Panc1 (cell line): Measurements from ENCODE around the gene DNAJA3. TPM values are rescaled to one million over a fixed set of nuclear protein-coding genes. Genes with fewer than 3 reads are reported as not detected.

Experiments used
- ATAC-seq: fragments of 200-7000 bp; cut with Tn5 transposase; 2 replicates; pipeline ENCODE4 v1.9.1; 2020; ENCODE audit warnings: mild to moderate bottlenecking, moderate library complexity
- BruUV-seq: library from RNA; stranded (reverse); fragments of 400-500 nt; replicated peaks from 2 replicates; lab custom pipeline; 2021; lab: Mats Ljungman, UMichigan
- CTCF ChIA-PET: fragments of 300-600 bp; sonication (Branson Sonifier 250); formaldehyde crosslinking; loops from one replicate; lab custom pipeline; 2022; ENCODE audit warnings: antibody characterized with exemption; lab: Charles Lee
- POLR2A ChIA-PET: fragments of 300-600 bp; sonication (Branson Sonifier 250); formaldehyde crosslinking; loops from one replicate; lab custom pipeline; 2022; ENCODE audit warnings: antibody characterized with exemption; lab: Charles Lee
- DNase-seq: peaks from one replicate; pipeline ENCODE4 v3.0.0-alpha.2; 2010; ENCODE audit warnings: low read depth, low spot score
- H3K27ac ChIP-seq: 2 replicates; pipeline ENCODE4 v1.5.1; 2011; ENCODE audit warnings: mild to moderate bottlenecking, low read length, inconsistent platforms
- H3K27me3 ChIP-seq: fragments of 200-500 bp; sonication (Bioruptor generic); 2 replicates; pipeline ENCODE4 v1.6.0; 2014; ENCODE audit warnings: low read length, inconsistent platforms; ENCODE audit not compliant: control insufficient read depth, insufficient read depth
- H3K36me3 ChIP-seq: fragments of 200-500 bp; sonication (Bioruptor generic); 2 replicates; pipeline ENCODE4 v1.5.1; 2014; ENCODE audit warnings: inconsistent platforms, mild to moderate bottlenecking, low read length, moderate library complexity; ENCODE audit not compliant: control insufficient read depth, insufficient read depth
- H3K4me1 ChIP-seq: 2 replicates; pipeline ENCODE4 v1.5.1; 2011; ENCODE audit warnings: inconsistent platforms, mild to moderate bottlenecking, low read length, moderate library complexity; ENCODE audit not compliant: control insufficient read depth, insufficient read depth
- H3K4me3 ChIP-seq, 2 experiments: 2 replicates each; pipeline ENCODE4 v1.5.1; 2011 to 2012; ENCODE audit warnings: low read depth in 2 of 2, low read length in 2 of 2, mild to moderate bottlenecking in 2 of 2, inconsistent platforms in 1 of 2, moderate library complexity in 1 of 2
- H3K9me3 ChIP-seq: fragments of 200-500 bp; sonication (Bioruptor generic); 2 replicates; pipeline ENCODE4 v1.5.1; 2014; ENCODE audit warnings: low read depth, mild to moderate bottlenecking, inconsistent platforms, low read length, moderate library complexity; ENCODE audit not compliant: control insufficient read depth, insufficient read depth
- POLR2AphosphoS5 ChIP-seq: IDR thresholded peaks from 2 replicates; pipeline ENCODE4 v1.6.1; 2012; ENCODE audit warnings: mild to moderate bottlenecking, low read depth, low read length, moderate library complexity
- SIN3A ChIP-seq: IDR thresholded peaks from 2 replicates; pipeline ENCODE4 v1.6.1; 2012; ENCODE audit warnings: low read depth, mild to moderate bottlenecking, low read length, moderate library complexity, borderline replicate concordance; ENCODE audit not compliant: insufficient read depth
- TCF7L2 ChIP-seq: IDR thresholded peaks from 2 replicates; pipeline ENCODE4 v1.6.1; 2011; ENCODE audit warnings: mild to moderate bottlenecking, low read depth, low read length, inconsistent platforms
- in situ Hi-C: cut with HindIII; loops from 2 replicates; pipeline ENCODE4 v1.10.0; 2016; ENCODE audit warnings: low sequenced_read_pairs, low pct_unique_long_range_greater_than_20kb
- intact Hi-C: fragments of 100-400 bp; cut with micrococcal nuclease; formaldehyde crosslinking; loops from one replicate; pipeline ENCODE4 v1.10.0; 2022; ENCODE audit not compliant: unreplicated experiment
- total RNA-seq: library from RNA; stranded (reverse); gene quantifications from one replicate; pipeline ENCODE4 v1.2.1, GENCODE V29; 2021; ENCODE audit not compliant: unreplicated experiment
- TF ChIP-seq, protein P1 (sequence below): fragments of 450-650 bp; IDR thresholded peaks from 2 replicates; pipeline ENCODE4 v1.5.1; 2017; ENCODE audit warnings: mild to moderate bottlenecking
- TF ChIP-seq, protein P2 (sequence below), 2 experiments: IDR thresholded peaks; 2 replicates each; pipeline ENCODE4 v1.6.1; 2011 to 2012; ENCODE audit warnings: low read depth in 2 of 2, control low read depth in 1 of 2, low read length in 1 of 2, mild to moderate bottlenecking in 1 of 2, moderate library complexity in 1 of 2; ENCODE audit not compliant: insufficient read depth in 1 of 2

The DNAJA3 gene
- total RNA-seq, 1 experiment from 2014 or later: 68.7 TPM

DNA sequence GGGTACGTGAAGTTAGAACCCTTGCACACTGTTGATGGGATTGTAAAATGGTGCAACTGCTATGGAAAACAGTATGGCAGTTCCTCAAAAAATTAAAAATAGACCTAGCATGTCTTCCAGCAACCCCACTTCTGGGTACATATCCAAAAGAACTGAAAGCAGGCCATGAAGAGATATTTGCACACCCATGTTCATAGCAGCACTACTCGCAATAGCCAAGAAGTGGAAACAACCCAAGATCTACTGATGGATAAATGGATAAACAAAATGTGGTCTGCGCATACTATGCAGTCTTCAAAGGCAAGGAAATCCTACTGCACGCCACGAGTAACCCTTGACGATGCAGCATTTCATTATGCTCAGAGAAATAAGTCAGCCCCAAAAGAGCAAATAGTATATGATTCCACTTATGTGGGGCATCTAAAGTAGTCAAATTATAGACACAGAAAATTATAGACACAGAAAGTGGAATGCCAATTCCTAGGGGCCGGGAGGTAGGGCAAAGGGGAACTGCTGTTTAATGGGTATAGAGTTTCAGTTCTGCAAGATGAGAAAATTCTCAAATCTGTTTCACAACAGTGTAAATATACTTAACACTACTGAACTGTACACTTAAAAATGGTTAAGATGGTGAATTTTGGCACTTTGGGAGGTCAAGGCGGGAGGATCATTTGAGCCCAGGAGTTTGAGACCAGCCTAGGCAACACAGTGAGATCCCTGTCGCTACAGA, 26.5 kb upstream of the DNAJA3 start:
- H3K4me1 ChIP-seq: no peaks in the 10 kb centered on the region
- CTCF ChIA-PET: interaction anchor here (0.6 kb wide), 1 partner anchor 39 kb away, joined by 9 read pairs; no protein-coding TSS in a partner anchor
- H3K27ac ChIP-seq: no peak overlapping the region
- no peaks in the 10 kb centered on the region for H3K36me3 ChIP-seq
- H3K9me3 ChIP-seq: no peaks in the 10 kb centered on the region
- POLR2A ChIA-PET: no interaction called here
- H3K27me3 ChIP-seq: no peaks in the 10 kb centered on the region
- ATAC-seq (no peak), DNase-seq (no peak)
- no TSS peak for BruUV-seq
- intact Hi-C loops: no loop called here
- no peak overlapping the region for H3K4me3 ChIP-seq
- TF ChIP-seq, protein P1, sequence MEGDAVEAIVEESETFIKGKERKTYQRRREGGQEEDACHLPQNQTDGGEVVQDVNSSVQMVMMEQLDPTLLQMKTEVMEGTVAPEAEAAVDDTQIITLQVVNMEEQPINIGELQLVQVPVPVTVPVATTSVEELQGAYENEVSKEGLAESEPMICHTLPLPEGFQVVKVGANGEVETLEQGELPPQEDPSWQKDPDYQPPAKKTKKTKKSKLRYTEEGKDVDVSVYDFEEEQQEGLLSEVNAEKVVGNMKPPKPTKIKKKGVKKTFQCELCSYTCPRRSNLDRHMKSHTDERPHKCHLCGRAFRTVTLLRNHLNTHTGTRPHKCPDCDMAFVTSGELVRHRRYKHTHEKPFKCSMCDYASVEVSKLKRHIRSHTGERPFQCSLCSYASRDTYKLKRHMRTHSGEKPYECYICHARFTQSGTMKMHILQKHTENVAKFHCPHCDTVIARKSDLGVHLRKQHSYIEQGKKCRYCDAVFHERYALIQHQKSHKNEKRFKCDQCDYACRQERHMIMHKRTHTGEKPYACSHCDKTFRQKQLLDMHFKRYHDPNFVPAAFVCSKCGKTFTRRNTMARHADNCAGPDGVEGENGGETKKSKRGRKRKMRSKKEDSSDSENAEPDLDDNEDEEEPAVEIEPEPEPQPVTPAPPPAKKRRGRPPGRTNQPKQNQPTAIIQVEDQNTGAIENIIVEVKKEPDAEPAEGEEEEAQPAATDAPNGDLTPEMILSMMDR: no peak
- TF ChIP-seq, protein P2, sequence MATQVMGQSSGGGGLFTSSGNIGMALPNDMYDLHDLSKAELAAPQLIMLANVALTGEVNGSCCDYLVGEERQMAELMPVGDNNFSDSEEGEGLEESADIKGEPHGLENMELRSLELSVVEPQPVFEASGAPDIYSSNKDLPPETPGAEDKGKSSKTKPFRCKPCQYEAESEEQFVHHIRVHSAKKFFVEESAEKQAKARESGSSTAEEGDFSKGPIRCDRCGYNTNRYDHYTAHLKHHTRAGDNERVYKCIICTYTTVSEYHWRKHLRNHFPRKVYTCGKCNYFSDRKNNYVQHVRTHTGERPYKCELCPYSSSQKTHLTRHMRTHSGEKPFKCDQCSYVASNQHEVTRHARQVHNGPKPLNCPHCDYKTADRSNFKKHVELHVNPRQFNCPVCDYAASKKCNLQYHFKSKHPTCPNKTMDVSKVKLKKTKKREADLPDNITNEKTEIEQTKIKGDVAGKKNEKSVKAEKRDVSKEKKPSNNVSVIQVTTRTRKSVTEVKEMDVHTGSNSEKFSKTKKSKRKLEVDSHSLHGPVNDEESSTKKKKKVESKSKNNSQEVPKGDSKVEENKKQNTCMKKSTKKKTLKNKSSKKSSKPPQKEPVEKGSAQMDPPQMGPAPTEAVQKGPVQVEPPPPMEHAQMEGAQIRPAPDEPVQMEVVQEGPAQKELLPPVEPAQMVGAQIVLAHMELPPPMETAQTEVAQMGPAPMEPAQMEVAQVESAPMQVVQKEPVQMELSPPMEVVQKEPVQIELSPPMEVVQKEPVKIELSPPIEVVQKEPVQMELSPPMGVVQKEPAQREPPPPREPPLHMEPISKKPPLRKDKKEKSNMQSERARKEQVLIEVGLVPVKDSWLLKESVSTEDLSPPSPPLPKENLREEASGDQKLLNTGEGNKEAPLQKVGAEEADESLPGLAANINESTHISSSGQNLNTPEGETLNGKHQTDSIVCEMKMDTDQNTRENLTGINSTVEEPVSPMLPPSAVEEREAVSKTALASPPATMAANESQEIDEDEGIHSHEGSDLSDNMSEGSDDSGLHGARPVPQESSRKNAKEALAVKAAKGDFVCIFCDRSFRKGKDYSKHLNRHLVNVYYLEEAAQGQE (IDR thresholded peaks at IDR 0.05; ENCODE audit: insufficient read depth in 1 of 2, low read depth in 2 of 2, low read length in 1 of 2): no peak
- TF ChIP-seq SIN3A: no peak
- TF ChIP-seq POLR2AphosphoS5: no peak
- no peak for TF ChIP-seq TCF7L2
- in situ Hi-C loops: no loop called here

DNA sequence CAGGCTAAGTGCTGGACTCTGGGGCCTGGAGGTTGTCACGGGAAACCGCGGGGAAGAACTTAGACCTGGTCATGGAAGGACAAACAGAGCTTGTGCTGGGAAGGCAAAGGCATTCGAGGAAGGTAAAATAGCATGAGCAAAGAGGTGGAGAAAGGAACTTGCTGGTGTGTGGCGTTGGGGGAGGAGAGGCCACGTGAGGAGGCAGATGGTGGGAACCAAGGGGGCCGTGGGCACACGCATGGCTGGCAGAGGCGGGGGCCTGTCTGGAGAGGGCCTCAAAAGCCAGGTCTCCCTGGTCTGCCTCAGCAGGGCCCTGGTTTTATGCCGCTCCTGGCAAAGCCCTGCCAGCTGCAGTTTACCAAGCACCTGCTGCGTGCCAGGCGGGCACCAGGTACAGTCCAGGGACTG, 24.6 kb upstream of the DNAJA3 start:
- Histone ChIP-seq H3K4me1 (no peaks in the 10 kb centered on the region), H3K27ac (no peak overlapping the region), H3K27me3 (no peaks in the 10 kb centered on the region), H3K36me3 (no peaks in the 10 kb centered on the region), H3K4me3 (no peak overlapping the region), H3K9me3 (no peaks in the 10 kb centered on the region)
- no peak for ATAC-seq
- TF ChIP-seq TCF7L2 (no peak), SIN3A (no peak), POLR2AphosphoS5 (no peak)
- TF ChIP-seq, protein P1: no peak
- TF ChIP-seq, protein P2 (IDR thresholded peaks at IDR 0.05; ENCODE audit: insufficient read depth in 1 of 2, low read depth in 2 of 2, low read length in 1 of 2): no peak
- no TSS peak for BruUV-seq
- POLR2A ChIA-PET: no interaction called here
- DNase-seq: no peak
- intact Hi-C loops (no loop called here), in situ Hi-C loops (no loop called here)
- CTCF ChIA-PET: no interaction called here
